ENCODE data around the gene BMP8A. TPM values are rescaled to one million over a fixed set of nuclear protein-coding genes. Genes with fewer than 3 reads are reported as not detected.

The BMP8A gene
- total RNA-seq, 1 experiment from 2014 or later: 4.1 TPM

DNA sequence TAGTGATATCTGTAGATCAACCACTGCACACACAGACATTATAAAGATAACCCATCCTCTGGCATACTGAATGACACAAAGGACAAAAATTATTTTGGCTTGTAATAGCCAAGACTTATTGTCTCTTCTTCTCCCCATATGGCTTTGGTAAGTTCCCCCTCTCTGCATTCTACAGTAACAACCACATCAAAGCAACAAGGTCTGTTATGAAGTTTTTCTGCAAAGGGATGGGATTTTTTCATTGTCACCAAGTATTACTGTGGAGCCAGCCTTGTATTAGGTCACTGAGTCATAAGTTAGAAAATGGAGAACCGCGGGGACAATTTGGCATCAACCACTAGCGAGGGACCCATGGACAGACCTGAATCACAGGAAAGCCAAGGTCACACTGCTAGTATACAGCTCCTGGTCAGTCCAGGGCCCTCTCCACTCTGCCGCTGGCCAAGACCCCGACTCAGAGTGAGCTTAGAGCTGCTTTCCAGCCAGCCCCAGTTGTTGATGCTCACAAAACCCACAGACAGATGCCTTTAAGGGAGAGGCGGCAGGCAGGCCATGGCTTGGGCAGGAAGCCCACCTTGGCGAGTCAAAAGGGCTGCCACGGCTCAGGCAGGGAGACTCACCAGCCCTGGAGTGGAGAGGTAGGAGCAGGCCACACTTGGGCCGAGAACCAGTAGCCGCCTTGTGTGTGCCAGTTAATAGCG lies 79.2 kb downstream of the BMP8A start:
- POLR2A ChIA-PET: no interaction called here
- Histone ChIP-seq H3K4me2 (ENCODE audit: low read length) (no peak overlapping the region), H2AFZ (ENCODE audit: low read depth, low read length, poor library complexity, severe bottlenecking) (no peak overlapping the region), H3K27me3 (ENCODE audit: insufficient read depth, low read length) (no peaks in the 10 kb centered on the region), H3K9ac (ENCODE audit: low read length) (no peak overlapping the region), H3K27ac (ENCODE audit: low read depth, low read length) (no peak overlapping the region), H3K9me2 (ENCODE audit: insufficient read depth) (no peaks in the 10 kb centered on the region), H3K36me3 (ENCODE audit: control insufficient read depth in 1 of 2, insufficient read depth in 2 of 2, low read length in 2 of 2) (peaks cover 83 to 96% of the 10 kb centered on the region in 2 experiments), H3K79me2 (ENCODE audit: insufficient read depth, low read length) (peaks cover 99% of the 10 kb centered on the region), H4K20me1 (ENCODE audit: insufficient read depth) (peaks cover 67% of the 10 kb centered on the region; the same call in 1 of the 2 replicates), H3K9me3 (ENCODE audit: control insufficient read depth in 1 of 2, insufficient read depth in 1 of 2, low read depth in 1 of 2, low read length in 2 of 2) (no peaks in the 10 kb centered on the region), H3K4me3 (replicated peaks in 1 of 2; ENCODE audit: low read depth in 1 of 2, low read length in 2 of 2) (no peak overlapping the region), H3K4me1 (ENCODE audit: control insufficient read depth in 1 of 2, insufficient read depth in 2 of 2, low read length in 2 of 2) (peaks cover 11 to 20% of the 10 kb centered on the region in 2 experiments)
- DNase-seq (ENCODE audit: low read depth, low spot score) (no peak), ATAC-seq (no peak)
- CTCF ChIA-PET: no interaction called here
- TF ChIP-seq, protein P1, sequence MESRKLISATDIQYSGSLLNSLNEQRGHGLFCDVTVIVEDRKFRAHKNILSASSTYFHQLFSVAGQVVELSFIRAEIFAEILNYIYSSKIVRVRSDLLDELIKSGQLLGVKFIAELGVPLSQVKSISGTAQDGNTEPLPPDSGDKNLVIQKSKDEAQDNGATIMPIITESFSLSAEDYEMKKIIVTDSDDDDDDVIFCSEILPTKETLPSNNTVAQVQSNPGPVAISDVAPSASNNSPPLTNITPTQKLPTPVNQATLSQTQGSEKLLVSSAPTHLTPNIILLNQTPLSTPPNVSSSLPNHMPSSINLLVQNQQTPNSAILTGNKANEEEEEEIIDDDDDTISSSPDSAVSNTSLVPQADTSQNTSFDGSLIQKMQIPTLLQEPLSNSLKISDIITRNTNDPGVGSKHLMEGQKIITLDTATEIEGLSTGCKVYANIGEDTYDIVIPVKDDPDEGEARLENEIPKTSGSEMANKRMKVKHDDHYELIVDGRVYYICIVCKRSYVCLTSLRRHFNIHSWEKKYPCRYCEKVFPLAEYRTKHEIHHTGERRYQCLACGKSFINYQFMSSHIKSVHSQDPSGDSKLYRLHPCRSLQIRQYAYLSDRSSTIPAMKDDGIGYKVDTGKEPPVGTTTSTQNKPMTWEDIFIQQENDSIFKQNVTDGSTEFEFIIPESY (IDR thresholded peaks at IDR 0.05; ENCODE audit: extremely low read depth, insufficient replicate concordance, low read length): no peak
- no TSS peak for BruUV-seq (replicated peaks)
- RAD21 ChIA-PET (ENCODE audit: low non-redundant PET in 1 of 2, low total read pairs in 2 of 2, uncharacterized antibody in 2 of 2, unreplicated experiment in 2 of 2): no interaction called here
- intact Hi-C loops (cut with micrococcal nuclease): no loop called here

DNA sequence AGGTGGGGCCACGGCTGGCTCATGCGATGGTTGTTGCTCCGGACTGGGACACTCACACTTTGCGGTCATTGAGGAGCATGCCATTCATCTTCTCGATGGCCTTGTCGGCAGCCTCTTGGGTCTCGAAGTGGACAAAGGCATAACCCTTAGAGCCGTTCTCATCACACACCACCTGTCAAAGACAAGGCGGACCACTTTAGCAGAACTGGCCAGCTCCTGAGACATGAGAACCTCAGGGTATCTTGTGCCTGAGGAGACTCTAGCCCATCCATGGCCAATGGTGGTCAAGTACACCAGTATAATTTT lies 79.7 kb downstream of the BMP8A start:
- H3K4me1 ChIP-seq (ENCODE audit: control insufficient read depth in 1 of 2, insufficient read depth in 2 of 2, low read length in 2 of 2): peaks cover 11 to 20% of the 10 kb centered on the region in 2 experiments
- peaks cover 99% of the 10 kb centered on the region for H3K79me2 ChIP-seq (ENCODE audit: insufficient read depth, low read length)
- H3K27ac ChIP-seq (ENCODE audit: low read depth, low read length): no peak overlapping the region
- no peak overlapping the region for H2AFZ ChIP-seq (ENCODE audit: low read depth, low read length, poor library complexity, severe bottlenecking)
- peaks cover 63% of the 10 kb centered on the region; the same call in 1 of the 2 replicates for H4K20me1 ChIP-seq (ENCODE audit: insufficient read depth)
- no peak overlapping the region for H3K9ac ChIP-seq (ENCODE audit: low read length)
- peaks cover 78 to 91% of the 10 kb centered on the region in 2 experiments for H3K36me3 ChIP-seq (ENCODE audit: control insufficient read depth in 1 of 2, insufficient read depth in 2 of 2, low read length in 2 of 2)
- no peak for ATAC-seq
- no peak overlapping the region for H3K4me3 ChIP-seq (replicated peaks in 1 of 2; ENCODE audit: low read depth in 1 of 2, low read length in 2 of 2)
- H3K27me3 ChIP-seq (ENCODE audit: insufficient read depth, low read length): no peaks in the 10 kb centered on the region
- BruUV-seq (replicated peaks): no TSS peak
- ChIA-PET CTCF (no interaction called here), POLR2A (no interaction called here), RAD21 (ENCODE audit: low non-redundant PET in 1 of 2, low total read pairs in 2 of 2, uncharacterized antibody in 2 of 2, unreplicated experiment in 2 of 2) (no interaction called here)
- H3K9me2 ChIP-seq (ENCODE audit: insufficient read depth): no peaks in the 10 kb centered on the region
- intact Hi-C loops (cut with micrococcal nuclease): no loop called here
- no peak for DNase-seq (ENCODE audit: low read depth, low spot score)
- H3K9me3 ChIP-seq (ENCODE audit: control insufficient read depth in 1 of 2, insufficient read depth in 1 of 2, low read depth in 1 of 2, low read length in 2 of 2): no peaks in the 10 kb centered on the region
- no peak overlapping the region for H3K4me2 ChIP-seq (ENCODE audit: low read length)
- TF ChIP-seq POLR2AphosphoS5 (IDR thresholded peaks at IDR 0.05; ENCODE audit: low read depth, low read length) (no peak), EZH2 (IDR thresholded peaks at IDR 0.05) (no peak), ZNF274 (IDR thresholded peaks at IDR 0.05; ENCODE audit: low read depth, low read length) (no peak), CBX3 (IDR thresholded peaks at IDR 0.05; ENCODE audit: low read depth) (no peak), RAD21 (IDR thresholded peaks at IDR 0.05; ENCODE audit: low read depth) (no peak)
- TF ChIP-seq, protein P2, sequence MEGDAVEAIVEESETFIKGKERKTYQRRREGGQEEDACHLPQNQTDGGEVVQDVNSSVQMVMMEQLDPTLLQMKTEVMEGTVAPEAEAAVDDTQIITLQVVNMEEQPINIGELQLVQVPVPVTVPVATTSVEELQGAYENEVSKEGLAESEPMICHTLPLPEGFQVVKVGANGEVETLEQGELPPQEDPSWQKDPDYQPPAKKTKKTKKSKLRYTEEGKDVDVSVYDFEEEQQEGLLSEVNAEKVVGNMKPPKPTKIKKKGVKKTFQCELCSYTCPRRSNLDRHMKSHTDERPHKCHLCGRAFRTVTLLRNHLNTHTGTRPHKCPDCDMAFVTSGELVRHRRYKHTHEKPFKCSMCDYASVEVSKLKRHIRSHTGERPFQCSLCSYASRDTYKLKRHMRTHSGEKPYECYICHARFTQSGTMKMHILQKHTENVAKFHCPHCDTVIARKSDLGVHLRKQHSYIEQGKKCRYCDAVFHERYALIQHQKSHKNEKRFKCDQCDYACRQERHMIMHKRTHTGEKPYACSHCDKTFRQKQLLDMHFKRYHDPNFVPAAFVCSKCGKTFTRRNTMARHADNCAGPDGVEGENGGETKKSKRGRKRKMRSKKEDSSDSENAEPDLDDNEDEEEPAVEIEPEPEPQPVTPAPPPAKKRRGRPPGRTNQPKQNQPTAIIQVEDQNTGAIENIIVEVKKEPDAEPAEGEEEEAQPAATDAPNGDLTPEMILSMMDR (IDR thresholded peaks at IDR 0.05 in 2 of 3, conservative IDR thresholded peaks at IDR 0.05 in 1 of 3; ENCODE audit: borderline replicate concordance in 1 of 3, insufficient read depth in 1 of 3, low read depth in 2 of 3, low read length in 2 of 3): no peak
- TF ChIP-seq, protein P1 (IDR thresholded peaks at IDR 0.05; ENCODE audit: extremely low read depth, insufficient replicate concordance, low read length): no peak

Data from HCT116 (cell line).